Hepatic stellate cell (primary cell): ENCODE measurements around the gene ARFGAP2.
"Not testable (repeated sequence)": the region's sequence is repeated elsewhere in the genome, so short reads cannot be mapped to it uniquely, and the experiment has no call there.

ENCODE experiments used
- DNase-seq: peaks from one replicate; pipeline ENCODE4 v3.0.0; 2011; ENCODE audit warnings: low spot score

Gene ARFGAP2

DNA sequence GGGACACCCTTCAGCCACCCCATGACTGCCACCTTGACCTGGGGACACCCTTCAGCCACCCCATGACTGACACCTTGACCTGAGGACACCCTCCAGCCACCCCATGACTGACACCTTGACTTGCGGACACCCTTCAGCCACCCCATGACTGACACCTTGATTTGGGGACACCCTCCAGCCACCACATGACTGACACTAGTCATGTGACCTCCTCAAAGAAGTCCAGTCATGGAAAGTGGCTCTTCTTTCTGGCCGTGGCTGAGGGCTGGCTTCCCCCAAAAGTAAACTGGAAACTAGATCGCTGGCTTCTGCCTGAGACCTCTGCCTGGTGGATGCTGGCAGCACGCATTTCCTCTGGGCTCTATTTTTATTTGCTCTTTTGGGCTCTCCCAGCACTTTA, 28.4 kb downstream of the ARFGAP2 start:
- DNase-seq = no peak

DNA sequence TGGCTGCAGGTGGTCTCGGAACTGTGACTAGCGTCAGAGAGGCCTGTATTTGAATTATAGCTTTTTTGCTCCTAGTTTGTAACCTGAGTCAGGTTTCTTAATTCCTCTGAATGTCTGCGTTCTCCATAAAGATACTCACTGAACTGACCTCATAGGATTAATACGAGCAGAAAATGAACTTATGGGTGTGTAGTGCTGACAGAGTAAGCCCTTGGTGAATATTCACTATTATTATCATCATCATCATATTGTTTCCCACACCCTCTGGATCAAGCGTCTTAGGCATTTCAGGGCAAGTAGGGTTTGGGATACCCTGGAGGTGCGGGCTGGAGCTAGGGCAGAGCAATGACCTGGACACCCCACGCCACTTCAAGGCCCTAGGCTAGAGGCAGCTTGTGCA, 29.0 kb downstream of the ARFGAP2 start:
- DNase-seq = no peak

DNA sequence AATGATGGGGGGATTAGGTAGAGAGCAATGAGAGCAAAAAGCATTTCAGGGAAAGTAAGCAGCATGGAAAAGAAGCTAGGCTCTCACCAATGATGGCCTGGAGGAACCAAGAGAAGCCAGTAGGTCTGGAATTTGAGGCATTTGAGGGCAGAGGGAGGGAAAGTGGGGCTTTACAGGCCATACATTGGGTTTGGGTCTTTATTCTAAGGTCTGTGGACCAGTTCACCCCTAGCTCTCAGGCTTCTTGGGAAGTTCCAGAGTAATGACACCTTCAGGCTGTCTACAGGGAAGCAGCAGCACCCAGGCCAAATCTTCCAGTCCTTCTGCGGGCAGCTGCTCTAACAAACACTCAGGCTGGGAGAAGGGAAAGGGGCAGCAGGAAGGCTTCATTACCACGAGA, 29.4 kb downstream of the ARFGAP2 start:
- DNase-seq = no peak

DNA sequence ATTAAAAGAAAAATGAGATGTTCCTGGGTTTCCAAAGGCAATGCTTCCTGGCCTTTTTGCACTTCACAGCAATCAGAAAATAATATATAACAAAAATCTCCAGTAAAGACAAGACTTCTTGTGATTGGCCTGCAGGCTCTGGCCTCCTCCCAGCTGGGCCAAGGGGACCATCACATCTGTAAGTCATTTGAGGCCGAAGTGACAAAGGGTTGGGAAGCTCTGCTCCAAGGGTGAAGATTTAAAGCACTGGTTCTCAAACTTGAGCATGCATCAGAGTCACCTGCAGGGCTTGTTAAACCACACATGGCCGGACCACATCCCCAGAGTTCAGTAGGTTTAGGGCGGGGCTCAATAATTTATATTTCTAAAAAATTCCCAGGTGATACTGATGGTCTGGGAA, 32.1 kb downstream of the ARFGAP2 start:
- no peak for DNase-seq

DNA sequence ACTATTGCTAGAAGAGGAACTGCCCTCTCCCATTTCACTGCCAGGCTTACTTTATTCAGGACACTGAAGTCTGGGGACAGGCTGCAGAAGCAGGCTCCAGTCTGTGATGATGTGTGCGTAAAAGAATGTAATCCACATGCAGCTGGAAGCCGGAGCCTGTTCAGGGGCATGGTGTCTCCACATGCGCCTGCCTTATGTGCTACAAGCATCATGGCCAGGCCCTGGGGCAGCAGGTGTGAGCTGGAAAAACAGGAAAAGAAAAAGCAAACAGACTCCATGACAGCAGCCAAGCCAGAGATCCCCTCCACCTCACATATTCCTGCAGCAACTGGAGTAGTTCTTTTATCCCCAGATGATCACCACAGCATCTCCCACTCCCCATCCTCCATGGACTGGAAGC, 33.4 kb downstream of the ARFGAP2 start:
- peak; percentile 68 for DNase-seq

DNA sequence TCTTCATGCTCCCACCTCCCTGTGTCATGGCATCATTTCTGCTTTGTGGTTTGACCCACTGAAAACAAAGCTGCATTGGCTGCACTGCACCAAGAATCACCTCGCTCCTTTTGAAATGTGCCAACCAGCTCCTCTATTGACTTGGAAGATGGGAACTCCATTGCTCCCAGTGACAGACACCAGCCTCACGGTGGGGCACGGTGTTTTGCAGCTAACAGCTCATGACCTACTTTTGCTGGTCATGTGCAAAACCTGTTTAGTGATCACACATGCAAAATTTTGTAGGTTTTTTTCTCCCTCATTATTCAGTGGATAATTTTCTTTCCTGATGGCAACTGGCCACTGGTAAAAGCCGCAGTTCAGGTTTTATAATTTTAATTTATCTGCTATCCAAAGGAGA, 36.8 kb downstream of the ARFGAP2 start:
- no peak for DNase-seq

- no peak for DNase-seq
Measured at GRCh38 chr11:47137476-47137875, 39.2 kb downstream of the ARFGAP2 start.

DNA sequence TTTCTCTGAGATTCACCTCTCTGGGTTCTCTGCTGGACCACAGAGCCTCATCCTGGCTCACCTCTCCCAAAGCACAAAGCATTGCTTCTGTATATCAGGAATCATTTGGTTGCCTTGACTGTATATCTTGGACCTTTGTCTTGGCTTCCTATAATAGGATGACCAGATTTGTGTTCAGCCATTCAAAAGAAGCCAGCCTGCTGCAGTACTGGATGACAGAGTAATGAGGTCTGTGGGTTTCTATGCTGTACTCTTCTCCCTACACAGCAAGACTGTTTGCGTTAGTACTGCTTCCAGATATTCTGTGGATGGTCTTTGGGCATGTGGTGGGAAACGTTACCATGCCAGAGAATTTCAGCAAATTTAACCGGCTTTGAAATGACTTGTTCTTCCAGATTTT, 39.8 kb downstream of the ARFGAP2 start:
- DNase-seq = no peak

DNA sequence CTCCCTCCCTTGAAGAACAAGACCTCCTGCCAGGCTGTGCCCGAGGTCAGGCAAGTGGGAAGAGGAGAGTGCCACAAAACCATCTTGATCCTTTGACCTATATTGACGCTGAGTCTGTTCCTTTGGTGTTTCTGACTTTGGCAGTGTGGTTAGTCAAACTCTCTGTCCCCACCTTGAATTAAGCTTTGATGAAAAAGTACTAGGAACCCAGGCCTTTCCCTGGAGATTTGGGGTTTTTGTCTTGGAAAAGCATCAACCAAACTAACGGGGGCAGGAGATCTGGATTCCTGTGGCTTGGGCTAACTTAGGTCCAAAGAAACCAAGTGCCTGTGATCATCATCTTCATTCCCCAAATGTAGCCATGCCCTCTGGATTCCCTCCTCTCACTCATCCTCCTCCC, 40.4 kb downstream of the ARFGAP2 start:
- no peak for DNase-seq

DNA sequence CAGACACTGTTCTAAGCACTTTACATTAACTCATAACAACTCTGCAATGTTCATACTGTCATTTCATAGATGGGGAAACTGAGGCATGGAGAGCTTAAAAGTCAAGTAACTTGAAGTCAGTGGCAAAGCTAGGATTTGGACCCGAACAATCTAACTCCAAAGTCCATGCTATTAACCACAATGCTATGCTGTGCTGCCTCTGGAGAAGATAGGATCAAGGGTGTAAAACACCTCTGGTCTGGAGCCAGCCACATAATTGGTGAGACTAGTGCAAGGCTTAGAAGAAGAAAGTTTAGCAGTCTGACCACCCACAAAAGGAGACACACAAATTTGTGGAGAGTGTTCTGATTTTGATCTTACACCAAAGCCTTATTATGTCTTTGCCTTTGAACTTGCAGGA, 43.7 kb downstream of the ARFGAP2 start:
- no peak for DNase-seq

GRCh38 chr11:47132490-47132889, 44.2 kb downstream of the ARFGAP2 start:
- no peak for DNase-seq

GRCh38 chr11:47131136-47131535, 45.5 kb downstream of the ARFGAP2 start:
- DNase-seq = no peak

GRCh38 chr11:47130543-47130942, 46.1 kb downstream of the ARFGAP2 start:
- DNase-seq = no peak

DNA sequence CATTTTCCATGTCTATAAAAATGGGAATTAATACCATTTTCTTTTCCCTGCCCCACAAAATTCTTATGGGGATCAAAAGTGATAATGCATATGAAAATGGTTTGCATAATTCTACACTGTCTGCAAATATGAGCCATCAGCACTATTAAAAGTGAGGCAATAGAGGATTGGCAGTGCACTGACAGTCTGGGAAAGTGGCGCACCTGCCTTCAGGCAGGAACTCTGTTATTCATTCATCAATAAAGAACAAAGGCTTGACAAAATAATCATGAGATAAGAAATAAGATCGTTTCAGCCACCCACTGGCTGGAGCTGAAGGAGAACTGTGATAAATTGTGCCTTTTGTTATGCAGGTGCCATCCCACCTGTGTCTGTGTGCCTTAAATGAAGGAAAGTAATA, 49.5 kb downstream of the ARFGAP2 start:
- no peak for DNase-seq

DNA sequence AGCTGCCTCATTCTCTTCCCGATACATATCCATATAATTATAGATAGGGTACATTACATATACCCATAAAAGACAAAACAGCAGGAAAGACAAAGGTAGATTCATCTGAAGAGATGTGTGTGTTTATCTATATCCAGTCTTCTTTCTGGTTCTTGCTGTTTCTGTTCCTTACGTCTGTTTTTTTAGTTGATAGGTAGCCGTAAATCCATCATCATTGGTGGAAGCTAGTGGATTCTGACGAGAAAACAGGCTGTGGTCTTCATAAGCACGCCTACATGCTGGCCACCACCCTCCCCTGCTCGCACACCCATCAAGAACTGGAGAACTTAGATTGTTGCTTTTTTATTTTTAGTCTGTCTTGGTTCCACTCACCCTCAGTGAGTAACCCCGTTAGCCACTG, 51.6 kb downstream of the ARFGAP2 start:
- no peak for DNase-seq

- DNase-seq = no peak
Measured at GRCh38 chr11:47124675-47125074, 52.0 kb downstream of the ARFGAP2 start.

DNA sequence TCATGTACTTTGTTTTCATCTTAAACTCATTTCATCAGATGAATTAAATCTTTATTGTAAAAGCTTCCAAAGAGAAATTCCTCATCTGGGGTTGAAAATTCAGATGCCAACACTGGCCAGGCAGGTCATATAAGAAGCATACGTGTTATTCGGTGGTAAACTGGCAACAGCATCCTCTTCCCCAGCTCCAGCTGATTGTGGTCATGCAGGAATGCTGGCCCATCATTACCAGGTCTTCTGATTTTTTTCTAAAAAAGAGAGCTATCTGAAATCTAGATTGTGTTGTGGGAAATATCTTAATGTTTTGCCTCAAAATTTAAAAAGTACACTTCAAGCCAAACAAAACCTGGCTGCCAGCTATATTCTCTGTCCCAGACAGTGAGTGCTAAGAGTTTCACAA, 53.6 kb downstream of the ARFGAP2 start:
- DNase-seq = no peak

GRCh38 chr11:47121731-47122130, 54.9 kb downstream of the ARFGAP2 start:
- no peak for DNase-seq

GRCh38 chr11:47121056-47121455, 55.6 kb downstream of the ARFGAP2 start:
- DNase-seq = no peak

- not testable (repeated sequence) for DNase-seq
Measured at GRCh38 chr11:47118958-47119688, 57.6 kb downstream of the ARFGAP2 start.
